HFFc6 (cell line): ENCODE measurements around the gene SP140. TPM values are rescaled to one million over a fixed set of nuclear protein-coding genes. Genes with fewer than 3 reads are reported as not detected.
A peak's percentile ranks its signal among the peaks of the same experiment; 100 is the strongest.

Experiments
- DNase-seq: peaks from one replicate; pipeline ENCODE4 v3.0.0-alpha.2; 2018
- H3K27ac Mint-ChIP-seq: 2 replicates; pipeline ENCODE4 v1.8.0; 2020; ENCODE audit warnings: mild to moderate bottlenecking, mixed read lengths
- H3K27me3 Mint-ChIP-seq: 2 replicates; pipeline ENCODE4 v1.8.0; 2021; ENCODE audit warnings: mild to moderate bottlenecking, moderate library complexity, mixed read lengths; ENCODE audit not compliant: insufficient read depth
- H3K36me3 Mint-ChIP-seq: 2 replicates; pipeline ENCODE4 v1.8.0; 2021; ENCODE audit warnings: low read depth, mixed read lengths
- H3K4me1 Mint-ChIP-seq: 2 replicates; pipeline ENCODE4 v1.8.0; 2020; ENCODE audit warnings: low read depth, mixed read lengths
- H3K4me3 Mint-ChIP-seq: 2 replicates; pipeline ENCODE4 v1.8.0; 2020; ENCODE audit warnings: mild to moderate bottlenecking, moderate library complexity, mixed read lengths
- H3K9me3 Mint-ChIP-seq: 2 replicates; pipeline ENCODE4 v1.8.0; 2020; ENCODE audit warnings: mild to moderate bottlenecking, mixed read lengths
- total RNA-seq, 6 experiments: library from RNA; stranded (reverse); fragmentation: NEBNext Ultra II Directional; extraction: Animal tissue kit (Norgen Biotek cat#: 25700); gene quantifications; 2 replicates in 1 of 6; 3 replicates in 5 of 6; pipeline ENCODE4 v1.2.3, GENCODE V29; 2021
- TF ChIP-seq, protein P1 (sequence below): fragments of 200-600 bp; sonication (generic); IDR thresholded peaks from 2 replicates; pipeline ENCODE4 v1.5.0; 2021; ENCODE audit warnings: antibody characterized with exemption, mild to moderate bottlenecking

The SP140 gene
- total RNA-seq, 6 experiments from 2014 or later, result 0.12 to 1.6 (median 0.69) TPM

DNA sequence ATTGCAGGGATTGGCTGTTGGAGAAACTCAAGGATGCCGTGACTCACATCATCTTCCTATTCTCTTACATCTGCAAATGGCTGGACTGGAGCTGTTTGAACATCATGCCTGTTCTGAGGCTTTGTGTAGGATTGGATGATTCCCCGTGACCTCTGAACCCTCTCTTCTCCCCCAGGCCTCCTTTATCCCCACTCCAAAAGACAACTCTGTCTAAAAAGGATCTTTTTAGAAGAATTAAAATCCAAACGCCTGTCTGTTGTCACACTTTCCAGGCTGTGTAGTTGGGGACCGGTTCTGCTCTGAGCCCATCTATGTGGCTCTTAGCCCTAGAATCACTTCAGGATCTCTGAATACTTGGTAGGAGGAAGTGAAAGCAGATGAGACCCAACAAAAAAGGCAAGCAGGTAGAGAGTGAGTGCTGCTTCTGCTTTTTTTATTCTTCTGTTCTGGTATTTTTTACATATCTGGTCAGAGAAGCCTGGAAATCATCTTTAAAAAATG, 565 bp downstream of the SP140 start:
- peaks cover 12% of the 10 kb centered on the region for H3K36me3 Mint-ChIP-seq
- peaks cover 13% of the 10 kb centered on the region for H3K9me3 Mint-ChIP-seq
- TF ChIP-seq, protein P1, sequence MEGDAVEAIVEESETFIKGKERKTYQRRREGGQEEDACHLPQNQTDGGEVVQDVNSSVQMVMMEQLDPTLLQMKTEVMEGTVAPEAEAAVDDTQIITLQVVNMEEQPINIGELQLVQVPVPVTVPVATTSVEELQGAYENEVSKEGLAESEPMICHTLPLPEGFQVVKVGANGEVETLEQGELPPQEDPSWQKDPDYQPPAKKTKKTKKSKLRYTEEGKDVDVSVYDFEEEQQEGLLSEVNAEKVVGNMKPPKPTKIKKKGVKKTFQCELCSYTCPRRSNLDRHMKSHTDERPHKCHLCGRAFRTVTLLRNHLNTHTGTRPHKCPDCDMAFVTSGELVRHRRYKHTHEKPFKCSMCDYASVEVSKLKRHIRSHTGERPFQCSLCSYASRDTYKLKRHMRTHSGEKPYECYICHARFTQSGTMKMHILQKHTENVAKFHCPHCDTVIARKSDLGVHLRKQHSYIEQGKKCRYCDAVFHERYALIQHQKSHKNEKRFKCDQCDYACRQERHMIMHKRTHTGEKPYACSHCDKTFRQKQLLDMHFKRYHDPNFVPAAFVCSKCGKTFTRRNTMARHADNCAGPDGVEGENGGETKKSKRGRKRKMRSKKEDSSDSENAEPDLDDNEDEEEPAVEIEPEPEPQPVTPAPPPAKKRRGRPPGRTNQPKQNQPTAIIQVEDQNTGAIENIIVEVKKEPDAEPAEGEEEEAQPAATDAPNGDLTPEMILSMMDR, result no peak
- H3K4me1 Mint-ChIP-seq, result peaks cover 22% of the 10 kb centered on the region
- no peaks in the 10 kb centered on the region for H3K27me3 Mint-ChIP-seq
- H3K4me3 Mint-ChIP-seq, result no peak overlapping the region
- no peak overlapping the region for H3K27ac Mint-ChIP-seq
- no peak for DNase-seq

DNA sequence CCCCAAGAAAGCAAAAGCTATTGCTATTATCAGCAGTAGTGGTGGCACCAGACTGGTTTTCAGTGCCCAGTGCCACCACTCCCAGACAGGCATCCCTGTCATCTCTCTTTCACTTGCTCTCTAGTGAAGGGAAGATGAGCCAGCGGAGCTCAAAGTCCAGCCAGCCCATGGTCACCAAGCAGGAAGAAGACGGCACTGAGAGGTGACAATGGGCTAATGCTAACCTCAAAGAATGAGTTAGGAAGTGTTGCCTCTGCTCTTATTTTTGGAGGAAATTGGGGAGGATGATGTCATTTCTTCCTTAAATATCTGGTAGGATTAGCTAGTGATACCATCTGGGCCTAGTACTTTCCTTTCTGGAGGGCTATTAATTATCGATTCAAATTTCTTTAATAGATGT, 1.7 kb downstream of the SP140 start:
- peaks cover 30% of the 10 kb centered on the region for H3K4me1 Mint-ChIP-seq
- no peak overlapping the region for H3K27ac Mint-ChIP-seq
- no peak overlapping the region for H3K4me3 Mint-ChIP-seq
- H3K36me3 Mint-ChIP-seq, result peaks cover 12% of the 10 kb centered on the region
- DNase-seq, result no peak
- H3K27me3 Mint-ChIP-seq, result no peaks in the 10 kb centered on the region
- TF ChIP-seq, protein P1, result no peak
- peaks cover 18% of the 10 kb centered on the region for H3K9me3 Mint-ChIP-seq

DNA sequence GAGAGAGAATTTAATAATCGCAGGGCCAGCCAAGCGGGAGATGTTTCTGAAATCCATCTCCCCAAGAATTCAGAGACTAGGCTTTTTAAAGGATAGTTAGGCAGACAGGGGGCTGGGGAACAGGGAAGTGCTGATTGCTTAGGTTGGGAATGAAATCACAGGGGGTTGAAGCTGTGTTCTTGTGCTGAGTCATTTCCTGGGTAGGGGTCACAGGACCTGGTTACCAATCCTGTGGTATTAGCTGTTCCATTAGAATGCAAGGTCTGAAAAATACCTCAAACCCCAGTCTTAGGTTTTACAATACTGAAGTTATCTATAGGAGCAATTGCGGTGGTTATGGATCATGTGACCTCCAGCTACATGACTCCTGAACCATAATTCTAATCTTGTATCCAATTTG, 4.6 kb downstream of the SP140 start:
- Mint-ChIP-seq H3K9me3 (peaks cover 18% of the 10 kb centered on the region), H3K4me3 (peak overlapping the region; percentile 9; the same call in 1 of the 2 replicates), H3K27ac (peak overlapping the region; percentile 63), H3K4me1 (peaks cover 39% of the 10 kb centered on the region), H3K27me3 (no peaks in the 10 kb centered on the region), H3K36me3 (peaks cover 12% of the 10 kb centered on the region)
- TF ChIP-seq, protein P1, result no peak
- peak; percentile 30 for DNase-seq

DNA sequence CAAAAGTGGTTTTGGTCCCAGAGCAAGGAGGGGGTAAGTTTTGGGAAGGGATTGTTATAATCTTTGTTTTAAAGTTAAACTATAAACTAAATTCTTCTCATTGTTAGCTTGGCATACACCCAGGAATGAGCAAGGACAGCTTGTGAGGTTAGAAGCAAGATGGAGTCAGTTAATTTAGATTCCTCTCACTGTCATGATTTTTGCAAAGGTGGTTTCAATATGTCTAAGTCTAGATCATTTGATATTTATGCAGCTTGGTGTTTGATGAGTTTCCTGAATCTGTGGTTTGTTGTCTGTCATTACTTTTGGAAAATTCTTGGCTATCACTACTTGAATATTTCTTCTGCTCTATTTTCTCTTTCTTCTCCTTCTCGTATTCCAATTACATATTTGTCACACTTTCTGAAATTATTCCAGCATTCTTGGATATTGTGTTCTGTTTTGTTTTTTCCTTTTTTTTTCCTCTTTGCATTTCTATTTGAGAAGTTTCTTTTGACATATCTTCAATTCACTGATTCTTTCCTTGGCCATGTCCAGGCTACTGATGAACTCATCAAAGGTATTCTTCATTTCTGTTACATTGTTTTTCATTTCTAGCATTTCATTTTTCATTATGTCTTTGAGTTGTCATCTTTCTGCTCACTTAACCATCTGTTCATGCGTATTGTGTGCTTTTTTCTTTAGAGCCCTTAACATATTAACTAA, 5.1 kb downstream of the SP140 start:
- TF ChIP-seq, protein P1, result no peak

DNA sequence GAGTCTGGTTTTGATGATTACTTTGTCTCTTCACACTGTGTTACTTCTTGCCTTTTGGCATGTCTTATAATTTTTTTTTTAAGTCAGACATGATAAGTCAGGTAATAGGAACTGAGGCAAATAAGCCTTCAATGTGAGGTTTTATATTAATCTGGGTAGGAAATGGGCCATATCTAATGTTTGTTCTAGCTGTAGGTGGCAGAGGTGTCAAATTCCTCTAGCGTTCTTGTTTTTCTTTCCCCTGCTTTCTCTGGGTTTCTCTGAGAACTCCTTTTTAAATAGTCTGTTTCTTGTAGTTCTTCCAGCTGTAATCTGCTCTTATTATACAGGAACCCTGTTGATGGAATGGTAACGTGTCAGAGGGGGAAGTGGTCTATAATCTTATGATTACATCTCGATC, 5.7 kb downstream of the SP140 start:
- Mint-ChIP-seq H3K9me3 (peaks cover 18% of the 10 kb centered on the region), H3K36me3 (peaks cover 12% of the 10 kb centered on the region), H3K27me3 (no peaks in the 10 kb centered on the region), H3K4me3 (no peak overlapping the region), H3K4me1 (peaks cover 45% of the 10 kb centered on the region), H3K27ac (no peak overlapping the region)
- TF ChIP-seq, protein P1, result no peak
- DNase-seq, result no peak

More for the DNA sequence above, 5.1 kb downstream of the SP140 start:
- Mint-ChIP-seq H3K4me1 (peaks cover 45% of the 10 kb centered on the region), H3K27me3 (no peaks in the 10 kb centered on the region), H3K4me3 (peak overlapping the region; percentile 9), H3K36me3 (peaks cover 12% of the 10 kb centered on the region), H3K27ac (peak overlapping the region; percentile 63), H3K9me3 (peaks cover 18% of the 10 kb centered on the region)
- peak; percentile 7 for DNase-seq
